Right lung (tissue), 10 donors: ENCODE data around the gene NECTIN2. TPM values are rescaled to one million over a fixed set of nuclear protein-coding genes. Genes with fewer than 3 reads are reported as not detected.

Experiments
- DNase-seq, 2 donors: peaks; one replicate each; pipeline ENCODE4 v3.0.0-alpha.2; 2013
- long read RNA-seq, 8 donors: transcript quantifications; one replicate each; lab custom pipeline, GENCODE V29; 2026
- polyA plus RNA-seq, 5 donors: library from polyadenylated mRNA; unstranded; fragments of 120-200 nt; gene quantifications; one replicate each; pipeline versions ENCODE4 v1.2.1 to v1.2.3, GENCODE V29; 2013; ENCODE audit warnings: inconsistent platforms in 1 of 5, low replicate concordance in 1 of 5; ENCODE audit not compliant: insufficient read length in 5 of 5, insufficient read depth in 1 of 5

Gene NECTIN2
- polyA plus RNA-seq = 10 to 100 TPM; 65.3 to 86.5 (median 74.5) TPM
- long read RNA-seq, donor 1, transcript NECTIN2-202 (6 exons, 2,112 nt) = major isoform, 36 of 65 reads
- long read RNA-seq, donor 1, transcript NECTIN2-201 (9 exons, 2,466 nt) = minor isoform, 10 of 65 reads
- long read RNA-seq, donor 1, partial matches to known transcripts = 19 of 65 reads
- long read RNA-seq, donor 1, other reads (novel, unspliced or antisense) = 0 of 65 reads
- long read RNA-seq, donor 2, transcript NECTIN2-202 (6 exons, 2,112 nt) = major isoform, 10 of 12 reads
- long read RNA-seq, donor 2, partial matches to known transcripts = 0 of 12 reads
- long read RNA-seq, donor 2, other reads (novel, unspliced or antisense) = 0 of 12 reads
- long read RNA-seq, donor 3, transcript NECTIN2-202 (6 exons, 2,112 nt) = major isoform, 11 of 36 reads
- long read RNA-seq, donor 3, partial matches to known transcripts = 22 of 36 reads
- long read RNA-seq, donor 3, other reads (novel, unspliced or antisense) = 0 of 36 reads
- long read RNA-seq, donor 4, transcript NECTIN2-202 (6 exons, 2,112 nt) = major isoform, 7 of 13 reads
- long read RNA-seq, donor 4, transcript NECTIN2-201 (9 exons, 2,466 nt) = minor isoform, 6 of 13 reads
- long read RNA-seq, donor 4, partial matches to known transcripts = 0 of 13 reads
- long read RNA-seq, donor 4, other reads (novel, unspliced or antisense) = 0 of 13 reads
- long read RNA-seq, donor 5, transcript NECTIN2-202 (6 exons, 2,112 nt) = major isoform, 13 of 34 reads
- long read RNA-seq, donor 5, partial matches to known transcripts = 16 of 34 reads
- long read RNA-seq, donor 5, other reads (novel, unspliced or antisense) = 0 of 34 reads
- long read RNA-seq, donor 6, transcript NECTIN2-202 (6 exons, 2,112 nt) = major isoform, 22 of 56 reads
- long read RNA-seq, donor 6, transcript NECTIN2-201 (9 exons, 2,466 nt) = minor isoform, 7 of 56 reads
- long read RNA-seq, donor 6, partial matches to known transcripts = 21 of 56 reads
- long read RNA-seq, donor 6, other reads (novel, unspliced or antisense) = 5 of 56 reads
- long read RNA-seq, donor 7, transcript NECTIN2-201 (9 exons, 2,466 nt) = minor isoform, 7 of 45 reads
- long read RNA-seq, donor 7, transcript NECTIN2-202 (6 exons, 2,112 nt) = major isoform, 32 of 45 reads
- long read RNA-seq, donor 7, partial matches to known transcripts = 6 of 45 reads
- long read RNA-seq, donor 7, other reads (novel, unspliced or antisense) = 0 of 45 reads
- long read RNA-seq, donor 8, transcript NECTIN2-201 (9 exons, 2,466 nt) = major isoform, 5 of 13 reads
- long read RNA-seq, donor 8, partial matches to known transcripts = 5 of 13 reads
- long read RNA-seq, donor 8, other reads (novel, unspliced or antisense) = 0 of 13 reads

- DNase-seq = peak; percentile 98 to 99
Observed at GRCh38 chr19:44845612-44846454, at the start of gene NECTIN2. Gene NECTIN2, plus strand, starts transcription at chr19:44846297. Its CDS starts 229 bp downstream, at chr19:44846526.

DNA sequence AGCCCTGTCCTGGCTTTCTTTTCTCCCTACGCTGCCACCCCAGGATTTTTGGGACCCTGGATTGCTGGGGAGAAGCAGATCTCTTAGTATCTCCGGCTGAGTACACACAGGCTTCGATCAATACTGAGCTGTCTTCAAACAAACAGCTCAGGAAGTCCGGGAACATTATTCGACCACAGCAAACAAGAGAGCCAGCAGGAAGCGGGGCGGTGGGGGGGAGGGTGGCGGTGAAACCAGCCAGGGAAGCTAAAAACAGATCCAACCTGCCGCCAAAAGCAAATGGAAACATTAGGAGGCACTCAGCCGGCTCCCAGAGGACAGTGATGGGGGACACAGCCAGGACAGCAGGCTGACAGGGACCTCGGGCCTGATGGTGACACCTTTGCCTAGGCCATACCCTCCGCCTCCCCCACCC, 49.4 kb upstream of the NECTIN2 start:
- no peak for DNase-seq

- no peak for DNase-seq
Observed at GRCh38 chr19:44799627-44800346, 46.3 kb upstream of the NECTIN2 start.

DNA sequence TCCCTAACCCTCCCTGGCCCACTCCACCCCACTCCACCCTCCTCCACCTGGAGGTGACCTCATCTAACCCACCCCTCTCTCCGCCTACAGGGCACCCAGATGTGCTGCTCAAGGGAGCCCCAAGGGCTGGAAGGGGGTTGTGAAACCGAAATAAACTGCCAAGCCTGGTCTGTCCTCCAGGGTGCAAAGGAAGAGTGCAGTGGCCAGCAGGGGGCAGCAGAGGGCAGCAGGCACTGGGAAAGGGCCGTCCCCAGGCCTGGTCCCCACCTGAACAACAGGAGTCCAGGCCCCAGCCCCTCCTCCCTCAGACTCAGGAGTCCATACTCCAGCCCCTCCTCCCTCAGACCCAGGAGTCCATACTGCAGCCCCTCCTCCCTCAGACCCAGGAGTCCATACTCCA, 45.6 kb upstream of the NECTIN2 start:
- peak; percentile 70 to 78 for DNase-seq

DNA sequence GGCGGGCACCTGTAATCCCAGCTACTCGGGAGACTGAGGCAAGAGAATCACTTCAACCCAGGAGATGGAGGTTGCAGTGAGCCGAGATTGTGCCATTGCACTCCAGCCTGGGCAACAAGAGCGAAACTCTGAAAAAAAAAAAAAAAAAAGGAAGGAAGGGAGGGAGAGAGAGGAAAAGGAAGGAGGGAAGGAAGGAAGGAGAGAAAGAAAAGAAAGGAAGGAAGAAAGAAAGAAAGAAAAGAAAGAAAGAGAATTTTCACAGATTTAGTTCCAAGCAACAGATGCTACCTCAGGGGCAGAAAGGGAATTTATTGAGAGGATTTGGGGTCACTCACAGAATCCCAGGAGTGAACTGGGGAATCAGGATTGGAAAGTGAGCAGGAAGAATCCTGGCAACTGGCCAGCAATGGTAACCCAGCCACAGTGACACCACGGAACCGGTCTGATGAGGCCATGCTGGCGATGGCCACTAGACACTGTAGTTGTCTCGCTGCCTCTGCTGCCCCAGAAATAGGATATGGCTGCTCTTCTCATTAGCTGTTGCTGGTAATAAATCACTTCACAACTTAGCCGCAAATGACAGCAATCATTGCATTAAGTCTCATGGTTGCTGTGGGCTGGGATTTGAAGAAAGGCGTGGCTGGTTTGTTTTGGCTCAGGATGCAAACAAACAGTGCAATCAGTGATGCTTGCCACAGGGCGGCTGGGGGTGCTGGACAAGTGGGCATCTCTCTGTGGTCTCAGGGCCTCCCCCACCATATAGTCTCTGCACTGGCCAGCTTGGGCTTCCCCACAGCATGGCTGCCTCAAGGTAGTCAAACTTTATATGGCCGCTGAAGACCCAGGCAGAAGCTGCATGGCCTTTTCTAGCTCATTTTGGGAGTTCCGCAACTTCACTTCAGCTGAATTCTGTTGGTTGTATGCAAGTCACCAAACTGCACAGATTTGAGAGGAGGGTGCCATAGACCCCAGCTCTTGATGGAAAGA, 42.4 kb upstream of the NECTIN2 start:
- DNase-seq = no peak

GRCh38 chr19:44806291-44806690, 39.8 kb upstream of the NECTIN2 start:
- no peak for DNase-seq

- DNase-seq = no peak
Observed at GRCh38 chr19:44807162-44807561, 38.9 kb upstream of the NECTIN2 start.

- peak; percentile 34 to 53 for DNase-seq
Observed at GRCh38 chr19:44807652-44808462, 38.2 kb upstream of the NECTIN2 start.

DNA sequence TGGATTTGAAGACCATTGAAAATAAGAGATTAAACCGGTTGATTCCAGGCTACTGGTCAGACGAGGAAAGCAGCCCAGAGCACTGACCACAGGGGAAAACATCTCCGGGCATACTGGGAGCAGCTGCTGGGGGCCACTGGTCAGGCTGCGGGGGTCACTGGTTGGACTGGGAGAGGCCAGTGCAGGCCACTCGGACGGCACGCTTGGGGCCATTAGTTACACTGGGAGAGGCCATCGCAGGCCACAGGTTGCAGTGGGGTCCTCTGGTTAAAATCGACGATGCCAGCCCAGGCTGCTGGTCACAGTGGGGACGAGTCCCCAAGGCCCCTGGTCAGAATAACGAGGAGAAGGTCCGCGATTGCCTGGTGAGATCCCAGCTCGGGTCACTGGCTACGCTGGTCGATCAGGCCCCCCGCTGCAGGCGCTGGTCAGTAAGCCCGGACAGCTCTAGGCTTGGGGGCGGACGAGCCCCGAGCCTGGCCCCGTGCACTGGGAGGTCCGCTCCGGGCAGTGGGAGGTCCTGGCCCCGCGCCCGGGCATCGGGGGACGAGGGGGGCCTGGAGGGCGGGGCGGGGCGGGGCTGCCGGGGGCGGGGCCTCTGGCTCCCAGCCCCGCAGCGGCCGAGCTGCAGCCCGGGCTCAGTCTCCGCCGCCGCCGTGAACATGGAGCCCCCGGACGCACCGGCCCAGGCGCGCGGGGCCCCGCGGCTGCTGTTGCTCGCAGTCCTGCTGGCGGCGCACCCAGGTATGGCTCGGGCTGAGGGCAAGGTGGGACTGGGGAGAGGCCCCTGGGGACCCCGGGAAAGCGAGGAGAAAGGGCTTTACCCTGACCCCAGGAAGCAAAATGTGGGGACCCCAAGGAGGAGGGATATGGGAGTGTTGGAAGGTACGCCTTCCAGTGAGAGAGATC, 37.4 kb upstream of the NECTIN2 start, which contains the start of gene BCAM:
TSS of gene BCAM (plus strand) at position 641 of the 909 bp plus-strand sequence. CDS start at position 663, 22 bp downstream.
- DNase-seq = peak; percentile 81 to 82

DNA sequence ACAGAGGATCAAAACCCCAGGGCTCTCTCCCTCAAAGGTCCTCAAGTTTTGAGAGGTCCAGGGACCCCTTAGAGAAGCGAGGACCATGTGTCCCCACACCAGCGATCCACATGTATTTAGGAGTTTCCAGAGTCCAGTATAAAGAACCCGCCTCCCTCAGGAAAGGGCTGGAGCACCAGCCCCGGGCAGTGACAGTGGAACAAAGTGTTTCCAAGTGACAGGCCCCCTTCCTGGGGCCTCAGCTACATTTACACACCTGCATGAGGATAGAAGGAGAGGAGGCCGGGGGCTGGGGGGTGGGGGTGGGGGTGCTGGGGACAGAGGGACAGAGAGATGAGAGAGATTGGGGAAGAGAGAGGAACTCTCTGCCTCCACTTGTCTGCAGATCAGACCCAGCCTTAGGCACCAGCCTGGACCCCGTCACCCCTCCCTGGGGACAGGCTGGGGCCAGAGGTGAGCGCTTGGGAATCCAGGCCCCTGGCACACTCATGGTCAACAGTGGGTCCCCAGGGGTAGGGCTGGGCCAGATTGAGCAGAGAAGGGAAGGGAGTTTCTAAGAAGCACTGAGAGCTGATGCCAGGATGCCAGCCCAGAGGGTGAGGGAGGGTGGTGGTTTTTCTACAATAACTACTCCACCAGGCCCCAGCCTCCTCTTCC, 36.4 kb upstream of the NECTIN2 start:
- DNase-seq = no peak

- DNase-seq = no peak
Observed at GRCh38 chr19:44810234-44811121, 35.6 kb upstream of the NECTIN2 start.

GRCh38 chr19:44811122-44811419, 35.0 kb upstream of the NECTIN2 start:
- no peak for DNase-seq

DNA sequence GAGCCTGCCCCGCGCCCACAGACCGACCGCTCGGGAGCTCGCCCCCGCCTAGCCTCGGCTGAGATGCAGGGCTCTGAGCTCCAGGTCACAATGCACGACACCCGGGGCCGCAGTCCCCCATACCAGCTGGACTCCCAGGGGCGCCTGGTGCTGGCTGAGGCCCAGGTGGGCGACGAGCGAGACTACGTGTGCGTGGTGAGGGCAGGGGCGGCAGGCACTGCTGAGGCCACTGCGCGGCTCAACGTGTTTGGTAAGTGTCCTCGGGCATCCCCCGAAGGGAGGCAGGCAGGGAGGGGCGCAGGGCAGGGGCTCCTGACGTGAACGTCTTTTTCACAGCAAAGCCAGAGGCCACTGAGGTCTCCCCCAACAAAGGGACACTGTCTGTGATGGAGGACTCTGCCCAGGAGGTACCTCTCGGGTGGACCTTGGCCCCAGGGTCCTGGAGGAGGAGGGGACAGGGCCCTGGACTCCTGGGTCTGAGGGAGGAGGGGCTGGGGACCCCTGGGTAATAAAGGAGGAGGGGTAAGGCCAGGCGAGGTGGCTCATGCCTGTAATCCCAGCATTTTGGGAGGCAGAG, 33.9 kb upstream of the NECTIN2 start:
- DNase-seq = no peak

DNA sequence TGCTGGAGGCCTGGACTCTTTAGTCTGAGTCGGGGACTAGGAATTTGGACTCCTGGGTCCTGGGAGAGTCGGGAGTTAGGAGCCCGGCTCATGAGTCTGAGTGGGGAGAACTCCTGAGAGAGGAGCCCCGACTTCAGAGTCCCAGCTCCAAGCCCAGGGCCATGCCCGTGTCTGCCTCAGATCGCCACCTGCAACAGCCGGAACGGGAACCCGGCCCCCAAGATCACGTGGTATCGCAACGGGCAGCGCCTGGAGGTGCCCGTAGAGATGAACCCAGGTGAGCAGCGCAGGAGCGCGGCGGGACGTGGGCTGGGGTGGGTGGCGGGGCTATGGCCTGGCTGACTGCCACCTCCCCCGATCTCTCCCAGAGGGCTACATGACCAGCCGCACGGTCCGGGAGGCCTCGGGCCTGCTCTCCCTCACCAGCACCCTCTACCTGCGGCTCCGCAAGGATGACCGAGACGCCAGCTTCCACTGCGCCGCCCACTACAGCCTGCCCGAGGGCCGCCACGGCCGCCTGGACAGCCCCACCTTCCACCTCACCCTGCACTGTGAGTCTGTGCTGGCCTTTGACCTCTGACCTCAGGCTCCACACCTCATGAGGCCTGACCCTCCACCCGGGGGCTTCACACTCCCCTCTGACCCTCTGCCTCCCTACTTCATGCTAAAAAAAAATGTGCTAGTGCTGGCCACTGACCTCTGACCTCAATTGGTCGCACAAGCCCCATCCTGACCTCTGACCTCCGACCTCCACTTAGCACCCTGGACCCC, 32.8 kb upstream of the NECTIN2 start:
- DNase-seq = no peak
